ENCODE measurements around the gene SMLR1. TPM values are rescaled to one million over a fixed set of nuclear protein-coding genes. Genes with fewer than 3 reads are reported as not detected.

Gene SMLR1
- total RNA-seq = 10 to 100 TPM; 38.4 to 65.2 TPM
- polyA plus RNA-seq = 10 to 100 TPM; 20.8 to 40.8 TPM

GRCh38 chr6:130827247-130828149, at the start of gene SMLR1:
TSS of gene SMLR1 (plus strand) at chr6:130827406. CDS start at chr6:130827414, 8 bp downstream.
- DNase-seq (ENCODE audit: low spot score) = peak; percentile 45
- Histone ChIP-seq H3K4me3 (ENCODE audit: low read depth in 1 of 3, low read length in 3 of 3) (peak within 1 kb of the TSS; percentile 77 to 87 (median 78)), H3K9ac (ENCODE audit: low read depth in 1 of 2, low read length in 2 of 2) (peak within 1 kb of the TSS; percentile 89 to 97), H3K27me3 (ENCODE audit: control insufficient read depth in 4 of 4, insufficient read depth in 4 of 4, low read length in 3 of 4) (no peaks in the 10 kb centered on the region), H3K4me1 (ENCODE audit: control insufficient read depth in 4 of 4, insufficient read depth in 4 of 4, low read length in 3 of 4) (peaks cover 6 to 63% (median 30%) of the 10 kb centered on the region in 4 donors), H3K36me3 (ENCODE audit: control insufficient read depth in 4 of 4, insufficient read depth in 3 of 4, low read depth in 1 of 4, low read length in 3 of 4) (no peaks in the 10 kb centered on the region), H3K27ac (ENCODE audit: low read depth in 1 of 2, low read length in 2 of 2) (peak within 1 kb of the TSS; percentile 79 to 84), H3K9me3 (ENCODE audit: control insufficient read depth in 4 of 4, low read length in 3 of 4) (no peaks in the 10 kb centered on the region)
- TF ChIP-seq HNF4G (IDR thresholded peaks at IDR 0.05) (peak; percentile 92), FOXA1 (IDR thresholded peaks at IDR 0.05) (no peak), GABPA (IDR thresholded peaks at IDR 0.05 in 1 of 2, conservative IDR thresholded peaks at IDR 0.05 in 1 of 2) (no peak), RXRA (IDR thresholded peaks at IDR 0.05) (peak; percentile 71 to 76), NR2F2 (IDR thresholded peaks at IDR 0.05) (no peak), FOXA2 (IDR thresholded peaks at IDR 0.05) (peak; percentile 41), CTCF (IDR thresholded peaks at IDR 0.05; ENCODE audit: low read depth, low read length, missing input control) (no peak), HNF4A (conservative IDR thresholded peaks at IDR 0.05) (peak; percentile 97 to 98), RAD21 (IDR thresholded peaks at IDR 0.05) (peak; percentile 13 to 57), TAF1 (conservative IDR thresholded peaks at IDR 0.05) (peak; percentile 94), EGR1 (IDR thresholded peaks at IDR 0.05; ENCODE audit: low read depth in 2 of 2) (no peak), REST (IDR thresholded peaks at IDR 0.05) (peak; percentile 79), ZBTB33 (IDR thresholded peaks at IDR 0.05) (peak; percentile 37), YY1 (IDR thresholded peaks at IDR 0.05) (peak; percentile 37), ATF3 (IDR thresholded peaks at IDR 0.05) (peak; percentile 51), JUND (IDR thresholded peaks at IDR 0.05) (peak; percentile 56 to 85), MAX (IDR thresholded peaks at IDR 0.05) (peak; percentile 11), SP1 (IDR thresholded peaks at IDR 0.05) (peak; percentile 83)
- WGBS = 29% methylated on average over 11 of the region's 11 CpGs

Data from liver (tissue), 9 donors.